BLaER1 (cell line): ENCODE results near the gene RAD52.

ENCODE experiments used
- H3K27ac ChIP-seq: shearing (Covaris generic); formaldehyde crosslinking; 2 replicates; pipeline ENCODE4 v1.8.1; 2022
- H3K27me3 ChIP-seq: shearing (Covaris generic); formaldehyde crosslinking; 2 replicates; pipeline ENCODE4 v1.8.1; 2022
- H3K36me3 ChIP-seq: shearing (Covaris generic); formaldehyde crosslinking; 2 replicates; pipeline ENCODE4 v1.8.1; 2022
- H3K4me1 ChIP-seq: shearing (Covaris generic); formaldehyde crosslinking; 2 replicates; pipeline ENCODE4 v1.8.1; 2022
- H3K4me2 ChIP-seq: shearing (Covaris generic); formaldehyde crosslinking; 2 replicates; pipeline ENCODE4 v1.8.1; 2022
- H3K4me3 ChIP-seq: shearing (Covaris generic); formaldehyde crosslinking; 2 replicates; pipeline ENCODE4 v1.8.1; 2022
- H3K9ac ChIP-seq: shearing (Covaris generic); formaldehyde crosslinking; 2 replicates; pipeline ENCODE4 v1.8.1; 2022
- H3K9me3 ChIP-seq: shearing (Covaris generic); formaldehyde crosslinking; 2 replicates; pipeline ENCODE4 v1.8.1; 2022
- H4K20me1 ChIP-seq: shearing (Covaris generic); formaldehyde crosslinking; 2 replicates; pipeline ENCODE4 v1.8.1; 2022
- Cebpa-rat ChIP-seq: shearing (Covaris generic); IDR thresholded peaks from 2 replicates; pipeline ENCODE4 v1.8.1; 2022

RAD52 gene

DNA sequence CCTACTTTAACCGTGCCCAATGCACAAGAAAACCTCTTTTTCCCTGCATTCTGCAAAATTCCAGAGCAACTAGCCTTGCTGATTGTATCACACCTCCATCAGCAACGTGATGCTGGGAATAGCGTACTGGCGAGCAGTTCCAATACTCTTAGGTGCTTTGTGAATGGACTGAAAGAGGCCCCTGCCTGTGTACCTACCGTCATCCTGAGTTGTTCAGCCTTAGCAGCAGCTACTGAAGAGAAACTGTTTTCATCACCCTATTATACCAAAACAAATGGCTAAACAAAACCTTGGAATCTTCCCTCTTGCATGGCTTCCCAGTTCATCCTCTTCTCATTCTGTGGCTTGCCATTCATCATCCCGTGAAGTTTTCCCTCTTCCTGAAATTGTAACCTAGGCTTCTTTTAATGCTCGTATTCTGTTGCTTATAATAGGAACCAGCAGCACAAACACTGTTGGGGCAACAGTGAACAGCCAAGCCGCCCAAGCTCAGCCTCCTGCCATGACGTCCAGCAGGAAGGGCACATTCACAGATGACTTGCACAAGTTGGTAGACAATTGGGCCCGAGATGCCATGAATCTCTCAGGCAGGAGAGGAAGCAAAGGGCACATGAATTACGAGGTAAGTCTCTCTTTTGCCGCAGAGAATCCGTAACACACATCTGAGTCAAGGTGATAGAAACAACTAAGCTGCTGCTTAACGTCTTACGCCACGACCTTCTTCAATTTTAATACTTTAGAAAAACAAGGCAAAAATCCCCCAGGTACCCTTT, 41.9 kb downstream of the RAD52 start:
- peaks cover 78% of the 10 kb centered on the region for H3K36me3 ChIP-seq
- H3K27me3 ChIP-seq, result no peaks in the 10 kb centered on the region
- H3K27ac ChIP-seq, result peak overlapping the region; percentile 30; the same call in 1 of the 2 replicates
- H4K20me1 ChIP-seq, result peaks cover 41% of the 10 kb centered on the region
- no peaks in the 10 kb centered on the region for H3K9me3 ChIP-seq
- peaks cover 96% of the 10 kb centered on the region for H3K4me1 ChIP-seq
- no peak overlapping the region for H3K4me3 ChIP-seq
- no peak overlapping the region for H3K9ac ChIP-seq
- peak overlapping the region; percentile 82; the same call in 1 of the 2 replicates for H3K4me2 ChIP-seq
- TF ChIP-seq Cebpa-rat, result no peak

DNA sequence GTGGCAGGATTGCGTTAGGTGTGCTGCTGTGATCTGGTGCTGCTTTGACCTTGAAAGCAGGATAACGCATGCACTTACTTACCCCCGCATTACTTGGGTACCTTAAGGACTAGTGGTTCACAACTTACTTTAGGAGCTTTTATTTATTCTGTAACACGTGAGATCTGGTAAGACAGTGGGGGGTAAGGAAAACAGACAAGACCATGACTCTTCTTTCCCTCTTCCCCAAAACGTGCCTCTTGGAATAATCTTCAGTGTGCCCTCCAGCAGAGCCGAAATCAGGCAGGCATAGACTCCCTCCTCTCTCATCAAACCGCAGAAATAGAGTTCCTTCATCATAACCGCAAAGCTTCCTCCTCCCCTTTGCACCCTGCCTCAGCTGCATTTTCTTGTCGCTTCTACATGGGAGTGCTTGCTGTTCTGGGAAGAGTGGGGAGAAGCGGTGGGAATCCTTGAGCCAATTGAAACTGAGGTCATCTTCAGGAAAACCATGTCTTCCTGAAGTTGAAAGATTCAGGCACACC, 43.4 kb downstream of the RAD52 start:
- peak overlapping the region; percentile 82 for H3K4me2 ChIP-seq
- peaks cover 91% of the 10 kb centered on the region for H3K4me1 ChIP-seq
- peaks cover 41% of the 10 kb centered on the region for H4K20me1 ChIP-seq
- TF ChIP-seq Cebpa-rat, result no peak
- H3K4me3 ChIP-seq, result peak overlapping the region; percentile 42
- peak overlapping the region; percentile 68 for H3K27ac ChIP-seq
- H3K9ac ChIP-seq, result peak overlapping the region; percentile 49; the same call in 1 of the 2 replicates
- H3K27me3 ChIP-seq, result no peaks in the 10 kb centered on the region
- H3K9me3 ChIP-seq, result no peaks in the 10 kb centered on the region
- H3K36me3 ChIP-seq, result peaks cover 81% of the 10 kb centered on the region

DNA sequence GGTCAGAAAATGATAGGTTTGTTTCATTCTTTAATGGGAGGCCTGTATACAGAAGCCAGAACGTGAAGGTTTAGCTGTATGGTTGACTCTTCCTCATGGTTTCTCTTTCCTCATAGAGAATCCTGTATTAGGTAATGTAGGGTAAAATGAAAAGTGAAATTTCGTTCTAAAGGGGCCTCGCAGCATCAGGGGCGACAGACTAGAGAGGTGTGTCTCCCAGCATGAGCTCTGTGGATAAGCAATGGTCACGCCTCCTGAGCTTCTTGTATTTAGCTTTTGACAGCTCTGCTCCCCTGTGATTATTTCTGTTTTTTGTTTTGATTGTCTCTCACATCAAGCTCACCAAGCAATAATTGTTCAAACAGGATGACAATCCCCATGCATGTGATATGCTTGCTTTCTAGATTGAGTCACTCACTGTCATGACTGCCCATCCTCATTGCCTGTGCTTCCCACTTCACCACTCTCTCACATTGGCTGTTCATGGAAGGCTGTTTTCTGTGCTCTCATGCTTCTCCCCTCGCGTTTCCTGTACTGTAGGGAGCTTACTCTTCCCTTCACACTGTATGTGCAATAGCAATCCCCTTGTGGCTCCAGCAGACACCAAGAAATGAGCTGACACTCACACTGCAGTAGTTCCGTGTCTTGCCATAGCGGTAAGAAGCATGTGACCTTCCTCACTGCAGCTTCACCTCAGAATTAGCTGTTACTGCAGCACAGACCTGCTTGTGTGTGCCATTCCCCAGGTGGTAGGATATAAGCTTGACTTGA, 44.0 kb downstream of the RAD52 start:
- peak overlapping the region; percentile 42 for H3K4me3 ChIP-seq
- peaks cover 81% of the 10 kb centered on the region for H3K36me3 ChIP-seq
- peak overlapping the region; percentile 68 for H3K27ac ChIP-seq
- peaks cover 41% of the 10 kb centered on the region for H4K20me1 ChIP-seq
- H3K4me1 ChIP-seq, result peaks cover 84% of the 10 kb centered on the region
- peak overlapping the region; percentile 82 for H3K4me2 ChIP-seq
- H3K27me3 ChIP-seq, result no peaks in the 10 kb centered on the region
- H3K9me3 ChIP-seq, result no peaks in the 10 kb centered on the region
- peak; percentile 63; the same call in 1 of the 2 replicates for TF ChIP-seq Cebpa-rat
- peak overlapping the region; percentile 49; the same call in 1 of the 2 replicates for H3K9ac ChIP-seq

DNA sequence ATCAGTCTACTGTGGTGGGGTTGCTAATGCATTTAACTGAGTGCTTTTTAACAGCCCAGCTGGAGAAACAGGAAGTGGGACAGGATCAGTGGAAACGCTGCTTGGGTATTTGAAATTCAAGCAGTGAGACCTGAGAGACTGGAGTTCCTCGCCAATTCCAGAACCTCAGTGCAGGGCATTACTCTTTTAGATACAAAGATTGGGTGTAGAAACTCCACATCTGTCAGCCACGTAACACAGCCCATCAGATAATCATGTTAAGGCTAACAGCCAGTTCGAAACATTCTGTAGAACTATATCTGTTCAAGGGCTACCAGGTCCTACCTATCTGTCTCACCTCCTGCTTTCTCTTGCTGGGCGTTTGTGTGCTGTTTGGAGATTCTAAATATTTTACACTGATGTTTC, 45.5 kb downstream of the RAD52 start:
- peak overlapping the region; percentile 82 for H3K4me2 ChIP-seq
- H3K27ac ChIP-seq, result peak overlapping the region; percentile 68
- no peaks in the 10 kb centered on the region for H3K9me3 ChIP-seq
- H3K4me3 ChIP-seq, result 0 out of 2 replicates have a peak overlapping the region, but pooled peaks have one; percentile 42
- peaks cover 81% of the 10 kb centered on the region for H3K36me3 ChIP-seq
- H3K9ac ChIP-seq, result 0 out of 2 replicates have a peak overlapping the region, but pooled peaks have one; percentile 42
- TF ChIP-seq Cebpa-rat, result no peak
- H4K20me1 ChIP-seq, result peaks cover 41% of the 10 kb centered on the region
- H3K4me1 ChIP-seq, result peaks cover 71% of the 10 kb centered on the region
- no peaks in the 10 kb centered on the region for H3K27me3 ChIP-seq

DNA sequence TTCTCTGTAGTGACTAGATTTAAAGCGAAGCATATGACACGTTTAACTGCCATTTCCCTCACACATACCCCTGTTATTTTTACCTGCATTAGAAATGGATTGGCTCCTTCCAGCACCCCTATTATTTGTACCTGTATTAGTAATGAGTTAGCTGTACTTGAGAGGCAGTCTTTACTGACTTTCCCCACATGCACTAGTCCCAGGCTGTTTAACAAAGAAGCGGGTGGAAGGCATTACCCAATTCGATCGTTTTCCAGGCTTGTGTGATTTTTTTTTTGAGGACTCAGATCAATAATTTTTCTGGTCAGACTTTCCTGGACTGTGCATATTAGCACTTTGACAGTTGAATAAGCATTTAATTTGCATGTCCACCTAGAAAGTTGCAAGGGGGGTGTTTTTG, 46.4 kb downstream of the RAD52 start:
- peaks cover 81% of the 10 kb centered on the region for H3K36me3 ChIP-seq
- H3K9me3 ChIP-seq, result no peaks in the 10 kb centered on the region
- H3K4me1 ChIP-seq, result peaks cover 64% of the 10 kb centered on the region
- no peaks in the 10 kb centered on the region for H3K27me3 ChIP-seq
- no peak overlapping the region for H3K4me3 ChIP-seq
- no peak for TF ChIP-seq Cebpa-rat
- H3K27ac ChIP-seq, result peak overlapping the region; percentile 68
- H3K9ac ChIP-seq, result no peak overlapping the region
- peaks cover 41% of the 10 kb centered on the region for H4K20me1 ChIP-seq
- H3K4me2 ChIP-seq, result peak overlapping the region; percentile 82

DNA sequence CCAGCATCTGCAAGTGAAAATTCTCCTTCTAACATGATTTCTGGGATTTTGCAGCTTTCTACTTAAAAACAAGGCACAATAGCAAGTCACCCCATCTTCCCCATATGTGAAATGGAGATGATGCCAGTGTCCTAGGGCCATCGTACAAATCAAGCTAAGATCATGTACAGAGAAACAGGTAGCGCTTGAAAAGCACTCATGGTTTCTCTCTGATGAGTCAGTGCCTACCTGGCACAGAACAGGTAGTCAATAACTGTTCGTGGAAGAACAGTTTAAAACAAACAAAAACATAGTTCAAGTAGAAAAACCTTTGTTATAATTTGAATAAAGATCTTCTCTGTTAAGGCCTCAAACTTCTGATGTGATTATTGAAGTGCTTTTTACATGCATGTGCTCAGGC, 46.9 kb downstream of the RAD52 start:
- Histone ChIP-seq H3K4me2 (peak overlapping the region; percentile 82), H3K27me3 (no peaks in the 10 kb centered on the region), H4K20me1 (peaks cover 41% of the 10 kb centered on the region), H3K4me1 (peaks cover 59% of the 10 kb centered on the region), H3K9me3 (no peaks in the 10 kb centered on the region), H3K4me3 (no peak overlapping the region), H3K36me3 (peaks cover 81% of the 10 kb centered on the region), H3K27ac (peak overlapping the region; percentile 68), H3K9ac (no peak overlapping the region)
- TF ChIP-seq Cebpa-rat, result no peak

DNA sequence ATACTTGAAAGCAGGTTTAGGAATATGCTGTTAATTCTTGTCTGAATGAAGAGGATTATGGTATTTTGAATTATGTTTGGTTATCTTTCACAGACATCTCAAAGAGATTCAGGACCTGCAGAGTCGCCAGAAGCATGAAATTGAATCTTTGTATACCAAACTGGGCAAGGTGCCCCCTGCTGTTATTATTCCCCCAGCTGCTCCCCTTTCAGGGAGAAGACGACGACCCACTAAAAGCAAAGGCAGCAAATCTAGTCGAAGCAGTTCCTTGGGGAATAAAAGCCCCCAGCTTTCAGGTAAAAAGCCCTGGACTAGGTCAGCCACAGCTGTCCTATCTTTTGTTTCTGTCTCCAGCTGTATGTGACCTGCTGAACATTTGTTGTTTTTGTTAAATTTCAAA, 52.1 kb downstream of the RAD52 start:
- H3K4me1 ChIP-seq, result peaks cover 7% of the 10 kb centered on the region
- H3K9me3 ChIP-seq, result no peaks in the 10 kb centered on the region
- no peak overlapping the region for H3K27ac ChIP-seq
- no peak overlapping the region for H3K4me2 ChIP-seq
- peaks cover 95% of the 10 kb centered on the region for H3K36me3 ChIP-seq
- H3K27me3 ChIP-seq, result no peaks in the 10 kb centered on the region
- no peak overlapping the region for H3K9ac ChIP-seq
- no peak overlapping the region for H3K4me3 ChIP-seq
- no peaks in the 10 kb centered on the region for H4K20me1 ChIP-seq
- TF ChIP-seq Cebpa-rat, result no peak

DNA sequence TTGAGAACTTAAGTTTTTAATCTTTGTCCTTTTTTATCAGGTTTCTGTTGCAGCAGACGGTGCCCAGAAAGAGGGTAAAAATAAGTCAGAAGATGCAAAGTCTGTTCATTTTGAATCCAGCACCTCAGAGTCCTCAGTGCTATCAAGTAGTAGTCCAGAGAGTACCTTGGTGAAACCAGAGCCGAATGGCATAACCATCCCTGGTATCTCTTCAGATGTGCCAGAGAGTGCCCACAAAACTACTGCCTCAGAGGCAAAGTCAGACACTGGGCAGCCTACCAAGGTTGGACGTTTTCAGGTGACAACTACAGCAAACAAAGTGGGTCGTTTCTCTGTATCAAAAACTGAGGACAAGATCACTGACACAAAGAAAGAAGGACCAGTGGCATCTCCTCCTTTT, 53.5 kb downstream of the RAD52 start:
- no peaks in the 10 kb centered on the region for H3K27me3 ChIP-seq
- no peaks in the 10 kb centered on the region for H3K9me3 ChIP-seq
- no peak for TF ChIP-seq Cebpa-rat
- H3K9ac ChIP-seq, result no peak overlapping the region
- no peak overlapping the region for H3K27ac ChIP-seq
- H4K20me1 ChIP-seq, result no peaks in the 10 kb centered on the region
- peaks cover 95% of the 10 kb centered on the region for H3K36me3 ChIP-seq
- no peak overlapping the region for H3K4me2 ChIP-seq
- H3K4me3 ChIP-seq, result no peak overlapping the region
- H3K4me1 ChIP-seq, result no peaks in the 10 kb centered on the region

DNA sequence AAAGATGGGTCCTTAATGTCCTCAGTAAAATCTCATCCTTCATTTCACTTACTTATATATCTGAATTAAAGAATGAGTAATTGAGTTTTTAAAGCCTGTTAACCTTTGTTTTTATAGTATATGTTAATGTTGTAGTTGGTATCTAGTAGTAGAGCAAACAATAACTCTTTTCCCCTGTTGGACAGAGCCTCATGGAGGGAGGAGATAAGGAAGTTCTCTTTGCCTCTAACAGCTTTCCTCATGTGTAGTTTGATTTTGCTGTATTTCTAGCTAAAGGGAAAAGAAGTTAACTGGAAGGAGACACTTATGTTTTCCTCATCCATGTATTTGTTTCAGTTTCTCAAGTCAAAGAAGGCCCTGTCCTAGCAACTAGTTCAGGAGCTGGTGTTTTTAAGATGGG, 55.3 kb downstream of the RAD52 start:
- Histone ChIP-seq H3K27ac (no peak overlapping the region), H3K4me2 (no peak overlapping the region), H3K4me3 (no peak overlapping the region), H3K9ac (no peak overlapping the region), H3K36me3 (peaks cover 95% of the 10 kb centered on the region), H3K9me3 (no peaks in the 10 kb centered on the region), H4K20me1 (no peaks in the 10 kb centered on the region), H3K4me1 (no peaks in the 10 kb centered on the region), H3K27me3 (no peaks in the 10 kb centered on the region)
- no peak for TF ChIP-seq Cebpa-rat

DNA sequence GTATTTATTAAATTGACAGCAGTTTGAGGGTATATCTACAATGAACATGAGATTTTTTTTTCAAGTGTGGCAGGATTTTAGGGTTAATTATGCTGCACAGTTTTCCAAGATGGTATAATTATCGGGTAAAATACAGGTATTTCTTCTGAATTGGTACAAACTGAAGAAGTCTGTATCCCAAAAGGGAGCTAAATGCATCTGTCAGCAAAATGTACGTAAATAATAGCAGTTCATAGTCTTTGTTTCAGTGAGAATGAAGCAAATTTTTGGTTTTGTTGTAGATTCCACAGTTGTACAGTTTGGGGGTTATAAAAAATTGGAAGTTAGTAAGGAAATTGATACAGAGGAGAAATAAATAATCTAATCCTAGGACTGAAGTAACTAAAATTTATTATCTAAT, 63.3 kb downstream of the RAD52 start:
- no peak overlapping the region for H3K9ac ChIP-seq
- TF ChIP-seq Cebpa-rat, result no peak
- no peak overlapping the region for H3K4me3 ChIP-seq
- H3K4me1 ChIP-seq, result no peaks in the 10 kb centered on the region
- peaks cover 100% of the 10 kb centered on the region for H3K36me3 ChIP-seq
- H3K9me3 ChIP-seq, result no peaks in the 10 kb centered on the region
- H3K27ac ChIP-seq, result no peak overlapping the region
- H3K27me3 ChIP-seq, result no peaks in the 10 kb centered on the region
- H3K4me2 ChIP-seq, result no peak overlapping the region
- H4K20me1 ChIP-seq, result no peaks in the 10 kb centered on the region
